ENCODE results near the gene TBC1D16.

- TF ChIP-seq, protein P1, sequence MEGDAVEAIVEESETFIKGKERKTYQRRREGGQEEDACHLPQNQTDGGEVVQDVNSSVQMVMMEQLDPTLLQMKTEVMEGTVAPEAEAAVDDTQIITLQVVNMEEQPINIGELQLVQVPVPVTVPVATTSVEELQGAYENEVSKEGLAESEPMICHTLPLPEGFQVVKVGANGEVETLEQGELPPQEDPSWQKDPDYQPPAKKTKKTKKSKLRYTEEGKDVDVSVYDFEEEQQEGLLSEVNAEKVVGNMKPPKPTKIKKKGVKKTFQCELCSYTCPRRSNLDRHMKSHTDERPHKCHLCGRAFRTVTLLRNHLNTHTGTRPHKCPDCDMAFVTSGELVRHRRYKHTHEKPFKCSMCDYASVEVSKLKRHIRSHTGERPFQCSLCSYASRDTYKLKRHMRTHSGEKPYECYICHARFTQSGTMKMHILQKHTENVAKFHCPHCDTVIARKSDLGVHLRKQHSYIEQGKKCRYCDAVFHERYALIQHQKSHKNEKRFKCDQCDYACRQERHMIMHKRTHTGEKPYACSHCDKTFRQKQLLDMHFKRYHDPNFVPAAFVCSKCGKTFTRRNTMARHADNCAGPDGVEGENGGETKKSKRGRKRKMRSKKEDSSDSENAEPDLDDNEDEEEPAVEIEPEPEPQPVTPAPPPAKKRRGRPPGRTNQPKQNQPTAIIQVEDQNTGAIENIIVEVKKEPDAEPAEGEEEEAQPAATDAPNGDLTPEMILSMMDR (conservative IDR thresholded peaks at IDR 0.05 in 1 of 2, IDR thresholded peaks at IDR 0.05 in 1 of 2; ENCODE audit: low read depth in 1 of 2, low read length in 2 of 2) = no peak
- no peak for TF ChIP-seq EZH2 (IDR thresholded peaks at IDR 0.05; ENCODE audit: low read length, missing control alignments)
Measured at GRCh38 chr17:79936050-79936449, 99.6 kb downstream of the TBC1D16 start.
